Measurements from ENCODE around the gene BTN2A1.
A peak's percentile ranks its signal among the peaks of the same experiment; 100 is the strongest.
"Not testable (repeated sequence)": the region's sequence is repeated elsewhere in the genome, so short reads cannot be mapped to it uniquely, and the experiment has no call there.

BTN2A1 gene

DNA sequence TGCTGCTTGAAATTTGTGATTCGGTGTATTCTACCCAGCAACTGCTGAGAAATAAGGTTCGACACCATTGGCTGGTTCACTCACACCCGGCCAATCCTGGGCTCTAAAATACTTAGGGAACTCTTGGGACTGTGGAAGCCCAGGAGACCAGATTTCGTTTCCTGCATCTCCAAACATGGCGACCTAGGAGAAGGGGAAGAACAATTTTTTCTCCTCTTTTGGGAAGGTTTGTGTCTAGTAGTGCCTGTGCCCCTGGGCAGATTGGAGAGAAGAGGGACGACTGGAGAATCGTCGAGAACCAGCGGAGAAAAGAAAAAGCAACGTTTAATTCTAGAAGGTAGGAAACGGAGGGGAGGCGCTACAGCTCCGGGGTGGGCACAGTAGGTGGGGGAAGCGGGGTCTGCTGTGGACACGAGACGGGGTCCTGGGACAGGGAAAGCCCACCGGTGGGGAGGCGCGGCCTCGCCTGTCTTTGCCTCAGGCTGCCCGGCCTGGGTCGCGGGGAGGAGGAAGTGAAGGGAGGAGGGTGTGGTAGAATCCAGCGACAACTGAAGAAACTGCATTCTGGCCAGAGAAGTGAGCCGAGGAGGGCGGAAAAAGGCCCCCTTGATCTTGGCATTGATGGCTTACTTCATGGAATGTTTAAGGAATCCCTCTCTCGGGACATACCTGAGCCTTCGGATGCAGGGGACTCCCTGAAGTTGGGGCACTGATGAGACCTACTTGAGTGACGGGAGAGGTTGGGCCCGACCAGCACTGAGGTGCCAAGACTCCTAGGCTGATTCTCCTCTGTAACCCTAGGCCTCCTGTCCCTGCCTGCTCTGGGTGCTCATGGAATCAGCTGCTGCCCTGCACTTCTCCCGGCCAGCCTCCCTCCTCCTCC, at the start of gene BTN2A1:
Gene BTN2A1 (plus strand): TSS at position 150 of the 883 bp plus-strand sequence. CDS start 682 bp downstream, at position 832.
- peak; percentile 76 to 77 for DNase-seq (ENCODE audit: low read depth in 2 of 2)

DNA sequence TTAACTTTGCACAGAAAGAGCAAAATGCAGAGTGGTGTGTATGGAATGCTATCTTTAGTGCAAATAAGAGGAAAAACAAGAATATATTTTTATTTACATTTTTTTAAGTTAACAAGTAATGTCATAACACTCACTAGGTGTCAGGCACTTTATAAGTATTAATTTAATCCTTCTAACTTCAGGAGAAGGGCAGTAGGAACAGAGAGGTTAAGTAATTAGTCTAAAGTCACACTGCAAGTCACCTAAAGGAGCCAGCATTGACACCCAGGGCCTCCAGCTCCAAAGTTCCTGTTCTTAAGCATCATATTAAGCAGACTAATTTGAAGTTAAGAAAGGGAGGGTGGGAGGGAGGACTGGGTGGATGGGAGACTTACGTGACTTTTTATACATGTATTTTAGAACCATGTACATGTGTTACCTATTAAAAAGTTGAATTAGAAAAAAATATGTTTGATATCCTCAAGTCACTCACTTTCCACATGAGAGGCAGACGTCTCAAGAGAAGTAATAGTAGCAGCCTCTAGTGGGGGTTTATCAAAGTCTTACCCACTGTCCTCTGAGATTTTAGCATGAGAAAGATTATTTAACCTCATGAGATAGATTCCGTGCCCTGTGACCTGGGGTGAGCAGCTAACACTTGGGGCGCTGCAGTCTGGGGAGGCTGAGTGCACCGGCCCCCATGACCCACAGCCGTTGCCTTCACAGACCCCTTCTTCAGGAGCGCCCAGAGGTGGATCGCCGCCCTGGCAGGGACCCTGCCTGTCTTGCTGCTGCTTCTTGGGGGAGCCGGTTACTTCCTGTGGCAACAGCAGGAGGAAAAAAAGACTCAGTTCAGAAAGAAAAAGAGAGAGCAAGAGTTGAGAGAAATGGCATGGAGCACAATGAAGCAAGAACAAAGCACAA, 48.7 kb upstream of the BTN2A1 start:
- no peak for DNase-seq (ENCODE audit: low read depth in 2 of 2)

DNA sequence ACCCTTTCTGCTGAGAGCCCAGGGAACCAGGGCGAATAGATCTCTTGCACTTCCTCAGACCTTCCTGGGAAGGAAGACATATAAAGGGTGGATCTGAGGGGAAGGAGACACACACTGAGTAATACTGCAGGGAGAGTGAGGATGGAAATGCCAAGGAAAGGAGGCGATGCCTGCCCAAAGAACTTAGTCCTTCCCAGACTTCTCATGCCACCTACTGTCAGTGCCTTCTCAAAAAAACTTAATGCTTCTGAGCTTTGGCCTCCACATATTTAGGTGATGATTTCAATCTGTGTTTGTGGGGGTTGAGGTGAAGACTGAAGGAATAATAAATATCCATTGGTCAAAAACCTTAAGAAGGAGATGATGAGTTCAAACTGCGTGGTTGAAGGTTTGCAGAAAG, 46.0 kb upstream of the BTN2A1 start:
- DNase-seq (ENCODE audit: low read depth in 2 of 2) = no peak

DNA sequence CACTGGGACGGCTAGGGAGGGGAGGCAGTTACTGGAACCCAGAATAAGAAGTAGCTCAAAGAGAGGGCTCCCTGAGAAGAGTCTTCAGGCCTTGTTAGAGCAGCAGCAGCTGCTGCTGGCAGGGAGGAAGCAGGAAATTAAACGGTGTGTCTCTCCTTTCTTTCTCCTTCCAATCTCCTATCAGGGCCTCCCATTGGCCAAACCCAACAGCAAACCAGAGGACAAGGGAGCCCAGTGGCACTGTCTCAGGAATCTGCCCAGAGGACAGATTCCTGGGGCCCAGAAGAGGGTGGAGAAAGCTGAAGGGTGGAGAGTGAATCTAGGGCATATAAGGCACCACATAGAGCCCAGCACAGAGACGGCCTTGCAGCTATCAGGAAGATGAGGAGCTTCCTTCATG, 45.5 kb upstream of the BTN2A1 start:
- no peak for DNase-seq (ENCODE audit: low read depth in 2 of 2)

DNA sequence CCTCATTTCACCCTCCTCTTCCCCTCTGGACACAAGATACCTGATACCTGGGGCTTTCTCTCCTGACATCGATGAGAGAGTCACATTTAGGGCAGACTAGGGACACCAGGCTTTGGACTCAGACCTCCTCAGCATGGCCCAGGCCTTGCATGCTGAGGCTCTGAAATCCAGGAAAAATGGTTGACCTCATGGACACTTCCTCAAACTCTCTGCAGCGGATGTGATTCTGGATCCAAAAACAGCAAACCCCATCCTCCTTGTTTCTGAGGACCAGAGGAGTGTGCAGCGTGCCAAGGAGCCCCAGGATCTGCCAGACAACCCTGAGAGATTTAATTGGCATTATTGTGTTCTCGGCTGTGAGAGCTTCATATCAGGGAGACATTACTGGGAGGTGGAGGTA, 44.8 kb upstream of the BTN2A1 start:
- no peak for DNase-seq (ENCODE audit: low read depth in 2 of 2)

DNA sequence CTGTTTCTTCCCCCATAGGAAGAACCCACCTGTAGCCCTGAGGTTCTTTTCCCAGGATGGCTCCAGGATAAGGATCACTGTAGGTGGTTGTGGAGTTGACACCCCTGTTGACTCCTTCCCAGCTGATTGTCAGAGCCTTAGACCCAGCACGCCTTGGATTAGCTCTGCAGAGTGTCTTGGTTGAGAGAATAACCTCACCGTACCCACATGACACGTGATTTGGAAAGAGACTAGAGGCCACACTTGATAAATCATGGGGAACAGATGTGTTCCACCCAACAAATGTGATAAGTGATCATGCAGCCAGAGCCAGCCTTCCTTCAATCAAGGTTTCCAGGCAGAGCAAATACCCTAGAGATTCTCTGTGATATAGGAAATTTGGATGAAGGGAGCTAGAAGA, 43.5 kb upstream of the BTN2A1 start:
- DNase-seq (ENCODE audit: low read depth in 2 of 2) = no peak

DNA sequence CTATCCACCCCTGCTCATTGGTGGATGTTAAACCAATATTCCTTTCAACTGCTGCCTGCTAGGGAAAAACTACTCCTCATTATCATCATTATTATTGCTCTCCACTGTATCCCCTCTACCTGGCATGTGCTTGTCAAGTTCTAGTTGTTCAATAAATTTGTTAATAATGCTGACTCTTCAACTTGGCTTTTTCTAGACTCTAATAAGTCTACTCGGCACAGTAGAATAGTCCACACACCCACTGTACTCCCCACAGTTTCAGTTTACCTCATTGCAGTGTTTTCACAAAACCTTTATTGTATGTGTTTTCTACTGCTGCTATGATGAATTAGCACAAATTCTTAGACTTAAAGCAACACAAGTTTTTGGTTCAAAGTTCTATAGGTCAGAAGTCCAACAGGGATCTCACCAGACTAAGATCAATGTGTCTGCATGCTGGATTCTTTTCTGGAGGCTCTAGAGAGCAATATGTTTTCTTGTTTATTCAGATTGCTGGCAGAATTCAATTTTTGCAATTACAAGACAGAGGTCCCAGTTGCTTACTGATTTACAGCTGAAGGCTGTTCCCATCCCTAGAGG, 42.6 kb upstream of the BTN2A1 start:
- no peak for DNase-seq (ENCODE audit: low read depth in 2 of 2)

DNA sequence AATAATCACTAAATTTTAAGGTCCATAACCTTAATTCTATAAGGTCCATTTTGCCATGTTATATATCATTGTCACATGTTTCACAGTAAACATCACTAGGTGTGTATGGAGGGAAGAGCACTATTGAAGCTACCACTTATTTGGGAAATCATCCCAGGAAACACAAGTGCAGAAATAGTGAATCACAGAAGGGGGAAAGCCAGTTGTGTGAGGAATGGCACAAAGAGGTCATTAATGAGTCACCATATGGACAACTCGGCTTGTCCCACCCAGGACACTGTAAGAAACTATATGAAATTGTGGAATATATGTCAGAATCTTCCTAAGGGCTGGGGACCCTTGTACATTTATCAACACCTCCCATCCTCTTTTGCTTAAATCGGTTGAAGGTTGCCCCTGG, 42.0 kb upstream of the BTN2A1 start:
- DNase-seq (ENCODE audit: low read depth in 2 of 2) = no peak

DNA sequence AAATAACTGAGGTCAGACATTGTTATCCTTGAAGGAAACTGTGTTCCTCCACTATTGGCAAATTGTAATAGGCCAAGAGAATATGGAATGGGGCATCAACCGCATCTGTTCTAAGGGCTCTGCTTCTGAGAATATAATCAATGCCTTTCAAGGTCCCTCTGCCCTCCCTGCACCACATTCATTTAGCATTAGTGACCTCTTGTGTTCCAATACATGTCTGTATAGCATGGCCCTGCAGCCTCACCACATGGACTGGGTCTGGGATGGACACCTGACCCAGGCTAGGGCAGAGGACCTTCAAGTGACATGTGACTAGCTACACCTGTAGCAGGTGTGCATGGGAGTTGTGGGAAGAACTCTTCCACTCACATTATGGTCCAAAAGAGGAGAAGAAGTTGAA, 41.5 kb upstream of the BTN2A1 start:
- no peak for DNase-seq (ENCODE audit: low read depth in 2 of 2)

DNA sequence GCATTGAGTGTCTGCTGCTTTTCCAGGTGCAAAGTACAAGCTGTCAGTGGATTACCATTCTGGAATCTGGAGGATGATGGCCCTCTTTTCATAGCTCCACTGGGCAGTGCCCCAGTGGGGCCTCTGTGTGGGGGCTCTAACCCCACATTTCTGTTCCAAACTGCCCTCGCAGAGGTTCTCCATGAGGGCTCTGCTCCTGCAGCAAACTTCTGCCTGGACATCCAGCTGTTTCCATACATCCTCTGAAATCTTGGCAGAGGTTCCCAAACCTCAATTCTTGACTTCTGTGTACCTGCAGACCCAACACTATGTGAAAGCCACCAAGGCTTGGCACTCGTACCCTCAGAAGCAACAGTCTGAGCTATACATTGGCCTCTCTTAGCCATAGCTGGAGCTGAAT, 39.7 kb upstream of the BTN2A1 start:
- not testable (repeated sequence) for DNase-seq (ENCODE audit: low read depth in 2 of 2)

DNA sequence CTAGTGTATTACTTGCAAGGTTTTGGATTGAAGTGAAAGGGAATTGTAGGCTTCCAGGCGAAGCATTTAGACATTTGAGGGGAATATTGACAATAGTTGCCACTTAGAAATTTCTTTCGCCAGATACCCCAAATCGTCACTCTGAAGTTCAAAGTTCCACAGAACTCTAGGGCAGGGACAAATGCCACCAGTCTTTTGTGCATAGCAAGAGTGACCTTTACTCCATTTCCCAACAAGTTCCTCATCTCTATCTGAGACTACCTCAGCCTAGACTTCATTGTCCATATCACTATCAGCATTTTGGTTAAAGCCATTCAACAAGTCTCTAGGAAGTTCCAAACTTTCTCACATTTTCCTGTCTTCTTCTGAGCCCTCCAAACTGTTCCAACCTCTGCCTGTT, 39.0 kb upstream of the BTN2A1 start:
- not testable (repeated sequence) for DNase-seq (ENCODE audit: low read depth in 2 of 2)

DNA sequence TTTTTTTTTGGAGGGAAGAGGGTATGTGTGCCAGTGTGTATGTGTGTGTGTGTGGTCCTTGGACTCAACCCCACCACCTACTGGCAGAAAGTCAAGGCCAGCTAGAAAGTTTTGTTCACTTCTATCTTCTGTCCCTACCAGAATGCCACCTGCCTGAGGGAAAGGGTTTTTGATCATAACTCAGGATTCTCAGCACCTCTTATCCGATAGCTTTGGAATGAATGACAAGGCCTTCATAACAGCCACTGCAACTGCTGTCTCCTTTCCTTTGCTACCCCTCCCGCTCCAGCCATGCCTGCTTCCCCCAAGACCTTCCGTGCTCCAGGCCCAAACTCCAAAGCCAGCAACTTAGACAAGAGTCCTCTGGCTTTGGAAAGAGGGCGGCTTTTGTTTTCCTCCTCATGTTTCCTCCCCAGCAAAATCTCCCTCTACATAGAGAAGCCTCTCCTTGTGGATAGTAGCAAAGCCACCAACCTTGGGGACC, 37.0 kb upstream of the BTN2A1 start:
- no peak for DNase-seq (ENCODE audit: low read depth in 2 of 2)

DNA sequence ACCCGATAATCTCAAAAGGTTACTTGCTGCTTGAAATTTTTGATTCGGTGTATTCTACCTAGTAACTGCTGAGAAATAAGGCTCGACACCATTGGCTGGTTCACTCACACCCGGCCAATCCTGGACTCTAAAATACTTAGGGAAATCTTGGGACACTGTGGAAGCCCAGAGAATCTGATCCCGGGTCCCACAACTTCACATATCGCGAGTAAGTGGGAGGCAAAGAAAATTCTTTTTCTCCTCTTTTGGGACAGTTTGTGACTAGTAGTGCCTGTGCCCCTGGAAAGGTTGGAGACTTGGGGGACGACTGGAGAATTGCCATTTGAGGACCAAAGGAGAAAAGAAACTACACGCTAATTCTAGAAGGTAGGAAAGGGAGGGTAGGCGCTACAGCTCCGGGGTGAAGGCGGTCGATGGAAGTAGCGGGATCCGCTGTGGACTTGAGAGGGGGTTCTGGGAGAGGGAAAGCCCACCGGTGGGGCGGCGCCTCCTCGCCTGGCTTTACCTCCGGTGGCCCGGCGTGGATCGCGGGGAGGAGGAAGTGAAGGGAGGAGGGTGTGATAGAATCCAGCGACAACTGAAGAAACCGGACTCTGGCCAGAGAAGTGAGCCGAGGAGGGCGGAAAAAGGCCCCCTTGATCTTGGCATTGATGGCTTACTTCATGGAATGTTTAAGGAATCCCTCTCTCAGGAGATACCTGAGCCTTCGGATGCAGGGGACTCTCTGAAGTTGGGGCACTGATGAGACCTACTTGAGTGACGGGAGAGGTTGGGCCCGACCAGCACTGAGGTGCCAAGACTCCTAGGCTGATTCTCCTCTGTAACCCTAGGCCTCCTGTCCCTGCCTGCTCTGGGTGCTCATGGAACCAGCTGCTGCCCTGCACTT, 36.3 kb upstream of the BTN2A1 start:
- DNase-seq (ENCODE audit: low read depth in 2 of 2) = peak; percentile 68 to 76

DNA sequence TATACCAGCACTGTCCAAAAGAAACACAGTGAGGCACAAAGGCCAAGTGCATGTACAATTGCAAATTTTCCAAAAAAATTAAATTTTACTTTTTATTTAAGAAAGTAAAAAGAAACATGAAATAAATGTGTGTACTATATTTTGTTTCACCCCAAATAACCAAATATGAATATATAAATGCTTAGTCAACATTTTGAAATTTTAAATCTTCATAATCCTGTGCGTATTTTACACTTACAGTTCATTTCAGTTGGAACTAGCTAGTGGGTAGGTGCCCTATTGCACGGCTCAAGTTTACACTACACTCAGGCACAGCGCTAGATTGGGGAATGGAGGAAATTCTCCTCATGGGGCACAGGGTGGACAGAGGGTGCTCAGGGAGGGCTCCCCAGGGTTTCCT, 35.4 kb upstream of the BTN2A1 start:
- DNase-seq (ENCODE audit: low read depth in 2 of 2) = no peak

DNA sequence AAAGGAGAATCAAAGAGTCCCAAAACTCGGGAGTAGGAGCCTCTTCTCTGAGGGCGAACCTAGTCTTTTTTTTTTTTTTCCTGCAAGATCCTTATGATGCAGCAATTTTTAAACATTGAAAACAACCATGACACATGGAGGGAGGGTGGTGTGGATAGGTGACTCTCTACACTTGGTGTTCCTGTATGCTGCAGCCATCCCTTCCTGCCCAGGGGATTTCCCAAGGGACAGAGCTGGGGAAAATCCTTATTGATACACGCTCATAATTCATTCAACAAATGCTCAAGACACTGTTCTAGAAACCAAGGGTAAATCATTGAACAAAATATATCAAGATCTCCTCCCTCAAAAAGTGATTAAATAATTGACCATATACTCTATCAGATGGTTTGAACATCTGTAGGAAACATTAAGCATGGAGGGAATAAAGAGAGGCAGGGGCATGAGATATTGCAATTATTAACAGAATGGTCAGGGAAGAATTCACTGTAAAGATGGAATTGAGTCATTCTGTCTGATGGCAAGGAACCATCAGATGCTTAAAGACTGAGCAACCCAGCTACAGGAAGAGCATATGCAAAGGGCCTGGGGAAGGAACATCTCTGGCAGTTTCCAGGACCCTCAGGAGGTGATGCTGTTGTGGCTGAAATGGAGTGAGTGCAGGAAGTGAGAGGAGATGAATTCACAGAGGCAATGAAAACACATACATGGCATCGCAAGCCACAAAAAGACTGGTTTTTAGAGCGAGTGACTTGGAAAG, 30.9 kb upstream of the BTN2A1 start:
- DNase-seq (ENCODE audit: low read depth in 2 of 2) = no peak

DNA sequence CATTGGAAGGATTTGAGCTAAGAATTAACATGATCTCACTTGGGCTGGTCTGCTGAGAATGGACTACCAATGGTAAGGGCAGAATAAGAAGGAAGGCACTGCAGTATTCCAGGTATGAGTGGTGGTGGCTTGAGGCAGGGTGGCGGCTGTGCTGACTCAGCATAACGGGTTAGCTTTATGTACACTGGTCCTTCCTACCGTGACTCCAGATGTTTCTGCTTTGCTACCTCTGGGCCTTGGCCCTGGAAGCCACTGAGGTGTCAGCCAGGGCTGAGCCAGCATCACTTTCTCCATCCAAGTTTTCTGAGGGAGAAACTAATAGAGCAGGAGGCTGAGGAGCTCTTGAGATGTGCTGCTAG, 30.3 kb upstream of the BTN2A1 start:
- no peak for DNase-seq (ENCODE audit: low read depth in 2 of 2)

DNA sequence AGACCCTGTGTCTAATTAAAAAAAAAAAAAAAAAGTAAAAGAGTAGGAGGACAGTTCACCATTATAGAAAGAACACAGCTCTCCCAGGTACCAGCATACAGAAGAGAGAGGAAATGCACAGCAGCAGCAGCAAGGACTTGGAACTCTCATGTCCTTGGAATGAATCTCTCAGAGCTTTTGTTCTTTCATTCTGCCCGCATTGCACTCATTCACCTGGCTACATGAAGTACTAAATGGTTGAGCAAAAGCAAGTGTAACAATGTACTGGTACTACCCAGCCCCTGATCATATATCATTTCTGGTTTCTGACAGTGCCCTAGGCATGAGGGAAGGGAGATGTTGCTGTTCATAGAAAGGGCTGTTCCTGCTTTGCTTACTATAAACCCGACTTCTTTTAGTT, 29.5 kb upstream of the BTN2A1 start:
- no peak for DNase-seq (ENCODE audit: low read depth in 2 of 2)

DNA sequence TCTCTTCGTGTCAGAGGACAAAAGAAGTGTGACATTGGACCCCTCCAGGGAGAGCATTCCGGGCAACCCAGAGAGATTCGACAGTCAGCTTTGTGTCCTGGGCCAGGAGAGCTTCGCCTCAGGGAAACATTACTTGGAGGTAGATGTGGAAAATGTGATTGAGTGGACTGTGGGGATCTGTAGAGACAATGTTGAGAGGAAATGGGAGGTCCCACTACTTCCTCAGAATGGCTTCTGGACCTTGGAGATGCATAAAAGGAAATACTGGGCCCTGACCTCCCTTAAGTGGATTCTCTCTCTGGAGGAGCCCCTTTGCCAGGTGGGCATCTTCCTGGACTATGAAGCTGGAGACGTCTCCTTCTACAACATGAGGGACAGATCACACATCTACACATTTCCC, 27.0 kb upstream of the BTN2A1 start:
- no peak for DNase-seq (ENCODE audit: low read depth in 2 of 2)

DNA sequence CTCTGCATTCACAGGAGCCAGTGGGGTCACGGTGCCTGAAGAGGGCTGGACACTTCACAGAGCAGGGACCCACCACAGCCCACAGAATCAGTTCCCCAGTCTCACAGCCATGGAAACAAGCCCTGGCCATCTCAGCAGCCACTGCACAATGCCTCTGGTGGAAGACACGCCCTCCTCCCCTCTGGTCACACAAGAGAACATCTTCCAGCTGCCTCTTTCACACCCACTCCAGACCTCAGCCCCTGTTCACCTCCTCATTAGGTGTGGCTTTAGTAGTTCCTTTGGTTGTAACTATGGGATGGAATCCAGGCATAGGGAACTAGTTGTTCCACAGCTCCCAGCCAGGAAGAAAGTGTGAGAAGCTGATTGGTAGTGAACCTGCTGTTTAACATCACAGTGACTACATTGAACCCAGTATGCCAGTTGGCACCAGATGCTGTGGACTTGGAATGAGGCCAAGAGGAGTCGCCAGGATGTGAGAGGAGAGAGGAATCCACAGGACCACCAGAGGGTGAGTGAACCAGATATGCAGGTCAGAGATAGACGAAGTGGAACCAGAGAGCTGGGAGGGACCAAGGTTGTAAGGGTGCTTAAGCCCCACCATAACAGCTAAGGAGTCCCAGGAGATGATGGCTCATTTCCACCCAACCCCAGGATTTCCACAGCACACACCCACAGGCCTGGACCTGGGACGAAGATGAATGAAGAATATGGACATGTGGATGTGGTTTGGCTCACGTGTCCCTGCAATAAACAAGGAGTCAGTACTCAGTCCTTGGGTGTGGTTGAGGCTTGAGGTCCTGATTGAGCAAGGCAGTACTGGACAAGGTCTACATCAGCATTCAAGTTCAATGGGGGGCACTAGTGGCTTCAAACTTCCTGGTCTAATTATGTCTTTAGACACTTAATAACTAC, 26.2 kb upstream of the BTN2A1 start:
- no peak for DNase-seq (ENCODE audit: low read depth in 2 of 2)
